Measurements from ENCODE around the gene COL11A2.

The COL11A2 gene

GRCh38 chr6:33192671-33193602 lies 670 bp upstream of the COL11A2 start:
- H3K4me3 ChIP-seq (ENCODE audit: insufficient read depth, low read depth, low read length, poor library complexity, severe bottlenecking) = peak overlapping the region; percentile 48
- H3K9me3 ChIP-seq (ENCODE audit: control insufficient read depth, low read length) = no peaks in the 10 kb centered on the region
- peaks cover 16% of the 10 kb centered on the region for H3K27me3 ChIP-seq (replicated peaks; ENCODE audit: control insufficient read depth, insufficient read depth, low read length, poor library complexity, severe bottlenecking)
- H3K4me1 ChIP-seq (ENCODE audit: control insufficient read depth, insufficient read depth, low read length, poor library complexity, severe bottlenecking) = peaks cover 14% of the 10 kb centered on the region
- peak overlapping the region; percentile 3 for H3K27ac ChIP-seq (ENCODE audit: insufficient read depth, low read length, poor library complexity, severe bottlenecking)
- no peak for DNase-seq
- H3K36me3 ChIP-seq (ENCODE audit: control insufficient read depth, insufficient read depth, low read length) = peaks cover 37% of the 10 kb centered on the region

- Histone ChIP-seq H3K4me1 (ENCODE audit: control insufficient read depth, insufficient read depth, low read length, poor library complexity, severe bottlenecking) (peaks cover 14% of the 10 kb centered on the region), H3K27ac (ENCODE audit: insufficient read depth, low read length, poor library complexity, severe bottlenecking) (no peak overlapping the region), H3K36me3 (ENCODE audit: control insufficient read depth, insufficient read depth, low read length) (peaks cover 26% of the 10 kb centered on the region), H3K27me3 (replicated peaks; ENCODE audit: control insufficient read depth, insufficient read depth, low read length, poor library complexity, severe bottlenecking) (peaks cover 16% of the 10 kb centered on the region), H3K4me3 (ENCODE audit: insufficient read depth, low read depth, low read length, poor library complexity, severe bottlenecking) (peak overlapping the region; percentile 21), H3K9me3 (ENCODE audit: control insufficient read depth, low read length) (no peaks in the 10 kb centered on the region)
- no peak for DNase-seq
Observed at GRCh38 chr6:33191383-33192104, 723 bp downstream of the COL11A2 start.

- Histone ChIP-seq H3K4me3 (ENCODE audit: insufficient read depth, low read depth, low read length, poor library complexity, severe bottlenecking) (no peak overlapping the region), H3K4me1 (ENCODE audit: control insufficient read depth, insufficient read depth, low read length, poor library complexity, severe bottlenecking) (peaks cover 14% of the 10 kb centered on the region), H3K9me3 (ENCODE audit: control insufficient read depth, low read length) (no peaks in the 10 kb centered on the region), H3K36me3 (ENCODE audit: control insufficient read depth, insufficient read depth, low read length) (peaks cover 16% of the 10 kb centered on the region), H3K27ac (ENCODE audit: insufficient read depth, low read length, poor library complexity, severe bottlenecking) (no peak overlapping the region), H3K27me3 (replicated peaks; ENCODE audit: control insufficient read depth, insufficient read depth, low read length, poor library complexity, severe bottlenecking) (peaks cover 16% of the 10 kb centered on the region)
- no peak for DNase-seq
Observed at GRCh38 chr6:33190504-33191107, 1.7 kb downstream of the COL11A2 start.

GRCh38 chr6:33189625-33190448 lies 2.4 kb downstream of the COL11A2 start:
- Histone ChIP-seq H3K36me3 (ENCODE audit: control insufficient read depth, insufficient read depth, low read length) (peaks cover 9% of the 10 kb centered on the region), H3K9me3 (ENCODE audit: control insufficient read depth, low read length) (no peaks in the 10 kb centered on the region), H3K27ac (ENCODE audit: insufficient read depth, low read length, poor library complexity, severe bottlenecking) (no peak overlapping the region), H3K4me1 (ENCODE audit: control insufficient read depth, insufficient read depth, low read length, poor library complexity, severe bottlenecking) (peaks cover 14% of the 10 kb centered on the region), H3K27me3 (replicated peaks; ENCODE audit: control insufficient read depth, insufficient read depth, low read length, poor library complexity, severe bottlenecking) (peaks cover 16% of the 10 kb centered on the region), H3K4me3 (ENCODE audit: insufficient read depth, low read depth, low read length, poor library complexity, severe bottlenecking) (no peak overlapping the region)
- no peak for DNase-seq

- Histone ChIP-seq H3K36me3 (ENCODE audit: control insufficient read depth, insufficient read depth, low read length) (peaks cover 2% of the 10 kb centered on the region), H3K4me1 (ENCODE audit: control insufficient read depth, insufficient read depth, low read length, poor library complexity, severe bottlenecking) (peaks cover 17% of the 10 kb centered on the region), H3K4me3 (ENCODE audit: insufficient read depth, low read depth, low read length, poor library complexity, severe bottlenecking) (no peak overlapping the region), H3K9me3 (ENCODE audit: control insufficient read depth, low read length) (no peaks in the 10 kb centered on the region), H3K27me3 (replicated peaks; ENCODE audit: control insufficient read depth, insufficient read depth, low read length, poor library complexity, severe bottlenecking) (peaks cover 16% of the 10 kb centered on the region), H3K27ac (ENCODE audit: insufficient read depth, low read length, poor library complexity, severe bottlenecking) (no peak overlapping the region)
- no peak for DNase-seq
Observed at GRCh38 chr6:33189164-33189563, 3.1 kb downstream of the COL11A2 start.

- DNase-seq = no peak
- Histone ChIP-seq H3K27ac (ENCODE audit: insufficient read depth, low read length, poor library complexity, severe bottlenecking) (no peak overlapping the region), H3K4me3 (ENCODE audit: insufficient read depth, low read depth, low read length, poor library complexity, severe bottlenecking) (no peak overlapping the region), H3K27me3 (replicated peaks; ENCODE audit: control insufficient read depth, insufficient read depth, low read length, poor library complexity, severe bottlenecking) (peaks cover 16% of the 10 kb centered on the region), H3K4me1 (ENCODE audit: control insufficient read depth, insufficient read depth, low read length, poor library complexity, severe bottlenecking) (peaks cover 20% of the 10 kb centered on the region), H3K36me3 (ENCODE audit: control insufficient read depth, insufficient read depth, low read length) (no peaks in the 10 kb centered on the region), H3K9me3 (ENCODE audit: control insufficient read depth, low read length) (no peaks in the 10 kb centered on the region)
Observed at GRCh38 chr6:33187809-33188208, 4.5 kb downstream of the COL11A2 start.

- Histone ChIP-seq H3K4me1 (ENCODE audit: control insufficient read depth, insufficient read depth, low read length, poor library complexity, severe bottlenecking) (peaks cover 12% of the 10 kb centered on the region), H3K27me3 (replicated peaks; ENCODE audit: control insufficient read depth, insufficient read depth, low read length, poor library complexity, severe bottlenecking) (peaks cover 3% of the 10 kb centered on the region), H3K9me3 (ENCODE audit: control insufficient read depth, low read length) (no peaks in the 10 kb centered on the region), H3K4me3 (ENCODE audit: insufficient read depth, low read depth, low read length, poor library complexity, severe bottlenecking) (no peak overlapping the region), H3K36me3 (ENCODE audit: control insufficient read depth, insufficient read depth, low read length) (no peaks in the 10 kb centered on the region), H3K27ac (ENCODE audit: insufficient read depth, low read length, poor library complexity, severe bottlenecking) (no peak overlapping the region)
- no peak for DNase-seq
Observed at GRCh38 chr6:33185654-33186187, 6.5 kb downstream of the COL11A2 start.

GRCh38 chr6:33185190-33185589 lies 7.1 kb downstream of the COL11A2 start:
- no peak overlapping the region for H3K27ac ChIP-seq (ENCODE audit: insufficient read depth, low read length, poor library complexity, severe bottlenecking)
- H3K9me3 ChIP-seq (ENCODE audit: control insufficient read depth, low read length) = no peaks in the 10 kb centered on the region
- peaks cover 3% of the 10 kb centered on the region for H3K27me3 ChIP-seq (replicated peaks; ENCODE audit: control insufficient read depth, insufficient read depth, low read length, poor library complexity, severe bottlenecking)
- H3K4me1 ChIP-seq (ENCODE audit: control insufficient read depth, insufficient read depth, low read length, poor library complexity, severe bottlenecking) = peaks cover 12% of the 10 kb centered on the region
- DNase-seq = no peak
- H3K4me3 ChIP-seq (ENCODE audit: insufficient read depth, low read depth, low read length, poor library complexity, severe bottlenecking) = no peak overlapping the region
- H3K36me3 ChIP-seq (ENCODE audit: control insufficient read depth, insufficient read depth, low read length) = no peaks in the 10 kb centered on the region

- H3K36me3 ChIP-seq (ENCODE audit: control insufficient read depth, insufficient read depth, low read length) = no peaks in the 10 kb centered on the region
- no peaks in the 10 kb centered on the region for H3K27me3 ChIP-seq (replicated peaks; ENCODE audit: control insufficient read depth, insufficient read depth, low read length, poor library complexity, severe bottlenecking)
- H3K4me3 ChIP-seq (ENCODE audit: insufficient read depth, low read depth, low read length, poor library complexity, severe bottlenecking) = no peak overlapping the region
- no peak for DNase-seq
- H3K27ac ChIP-seq (ENCODE audit: insufficient read depth, low read length, poor library complexity, severe bottlenecking) = no peak overlapping the region
- no peaks in the 10 kb centered on the region for H3K9me3 ChIP-seq (ENCODE audit: control insufficient read depth, low read length)
- H3K4me1 ChIP-seq (ENCODE audit: control insufficient read depth, insufficient read depth, low read length, poor library complexity, severe bottlenecking) = peaks cover 12% of the 10 kb centered on the region
Observed at GRCh38 chr6:33183071-33183683, 9.1 kb downstream of the COL11A2 start.

All from effector memory CD4-positive, alpha-beta T cell (primary cell).